ENCODE measurements around the gene SLC22A23.

Gene SLC22A23

GRCh38 chr6:3471711-3472110, 14.9 kb upstream of the SLC22A23 start:
- no peak for DNase-seq

DNA sequence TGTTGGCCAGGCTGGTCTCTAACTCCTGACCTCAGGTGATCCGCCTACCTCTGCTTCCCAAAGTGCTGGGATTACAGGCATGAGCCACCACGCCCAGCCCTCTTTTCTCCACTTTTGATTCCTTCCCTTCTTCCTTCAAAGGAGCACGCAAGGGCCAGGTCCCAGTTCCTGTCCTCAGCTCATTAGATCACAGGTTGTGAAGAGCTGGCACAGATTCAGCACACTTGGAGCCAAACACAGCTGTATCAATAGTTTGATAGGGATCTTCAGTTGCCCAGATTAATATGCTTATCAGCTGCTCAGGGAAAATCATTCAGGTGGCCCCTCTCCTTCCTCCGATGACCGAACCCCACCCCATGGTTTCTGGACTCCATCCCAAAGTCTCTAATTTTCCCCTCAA, 14.4 kb upstream of the SLC22A23 start:
- no peak for DNase-seq

DNA sequence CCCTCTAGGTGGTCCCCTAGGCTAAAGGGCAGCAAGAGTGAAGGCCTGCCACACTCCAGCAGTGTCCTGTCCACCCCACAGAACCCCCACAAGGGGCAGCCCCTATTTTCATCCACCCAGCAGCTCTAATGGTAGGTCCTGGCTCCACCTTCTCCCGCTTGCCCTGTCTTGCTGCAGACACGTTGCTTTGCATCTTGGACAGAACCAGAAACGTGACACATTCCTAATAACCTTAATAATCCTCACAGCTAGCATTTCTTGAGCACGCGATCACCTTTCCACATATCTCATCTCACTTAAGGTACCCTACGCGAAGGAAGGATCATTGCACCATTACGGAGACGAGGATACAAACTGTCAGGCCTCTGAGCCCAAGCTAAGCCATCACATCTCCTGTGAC, 11.7 kb upstream of the SLC22A23 start:
- no peak for DNase-seq

DNA sequence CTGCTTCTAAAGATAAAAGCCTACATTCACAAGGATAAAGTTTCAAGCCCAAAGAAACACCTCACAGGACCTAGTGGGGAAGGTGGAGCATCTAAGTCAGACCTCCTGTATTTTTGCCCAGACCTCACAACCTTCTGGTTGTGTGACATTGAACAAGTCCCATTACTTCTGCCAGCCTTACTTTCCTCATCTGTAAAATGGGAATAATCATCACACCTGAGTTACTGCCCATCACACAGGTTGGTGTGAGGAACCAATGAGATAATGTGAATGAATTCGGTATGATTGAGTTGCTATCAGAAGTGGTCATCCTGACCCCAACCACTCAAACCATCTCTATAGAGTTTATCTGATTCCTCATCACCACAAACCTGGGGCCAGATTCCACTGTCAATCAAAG, 11.1 kb upstream of the SLC22A23 start:
- DNase-seq = no peak

- no peak for DNase-seq
Observed at GRCh38 chr6:3466488-3467219, 9.8 kb upstream of the SLC22A23 start.

DNA sequence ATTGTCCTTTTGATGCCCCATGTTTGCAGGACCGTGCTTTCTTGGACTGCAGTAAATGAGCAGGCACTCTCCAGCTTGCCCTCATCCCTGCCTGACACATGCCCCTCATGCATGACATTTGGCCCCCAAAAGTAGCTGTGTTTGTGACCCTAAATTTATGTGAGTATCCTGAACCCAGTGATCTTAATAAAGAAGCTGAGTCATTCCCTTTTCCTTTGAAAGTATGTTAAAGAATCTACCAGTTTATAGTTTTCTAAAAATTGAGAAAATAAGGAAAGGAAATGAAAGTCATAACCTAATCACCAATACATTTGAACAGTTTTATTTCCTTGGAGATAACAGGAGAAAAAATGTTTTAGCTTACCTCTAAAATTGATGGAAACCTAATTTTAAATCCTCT, 3.4 kb upstream of the SLC22A23 start:
- no peak for DNase-seq

GRCh38 chr6:3458706-3459421, 2.0 kb upstream of the SLC22A23 start:
- no peak for DNase-seq

DNA sequence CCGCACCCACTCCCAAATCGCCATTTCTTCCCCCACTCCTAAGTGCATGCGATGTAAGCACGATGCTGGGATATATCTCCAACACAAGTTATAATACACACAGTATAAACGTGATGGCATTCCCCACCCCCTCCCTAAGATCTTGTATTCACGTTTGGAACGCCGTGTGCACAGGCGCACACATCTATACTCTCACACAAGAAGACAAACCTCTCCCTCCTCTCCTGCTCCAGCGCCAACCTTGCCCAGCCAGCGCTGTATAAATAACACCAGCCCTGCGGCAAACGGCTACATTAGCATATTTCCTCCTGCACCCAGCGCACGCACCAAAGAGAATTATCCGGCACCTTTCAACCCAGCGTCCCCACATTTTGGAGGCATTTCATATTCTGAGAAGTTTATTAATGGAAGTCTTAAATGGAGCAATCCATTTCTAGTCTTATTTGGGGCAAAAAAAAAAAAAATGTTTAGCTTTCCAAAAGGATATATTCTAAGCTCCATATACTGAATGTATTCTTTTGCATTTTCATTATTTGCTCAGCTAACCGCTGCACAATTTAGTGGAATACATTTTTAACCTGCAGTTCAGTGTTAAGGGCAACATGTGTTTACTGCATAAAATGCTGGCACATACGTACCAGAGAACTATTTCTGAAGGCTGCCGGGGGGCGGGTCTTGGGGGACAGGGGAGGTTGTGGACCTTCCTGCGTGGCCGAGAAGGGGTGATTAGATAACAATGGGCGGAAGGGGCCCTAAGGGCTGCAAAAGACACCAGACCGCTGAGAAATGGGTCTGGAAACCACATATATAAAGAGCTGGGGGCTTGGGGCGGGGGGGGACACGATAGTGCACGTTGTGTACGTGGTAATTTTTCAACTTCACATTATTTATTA, 1.1 kb upstream of the SLC22A23 start:
- DNase-seq = no peak

DNA sequence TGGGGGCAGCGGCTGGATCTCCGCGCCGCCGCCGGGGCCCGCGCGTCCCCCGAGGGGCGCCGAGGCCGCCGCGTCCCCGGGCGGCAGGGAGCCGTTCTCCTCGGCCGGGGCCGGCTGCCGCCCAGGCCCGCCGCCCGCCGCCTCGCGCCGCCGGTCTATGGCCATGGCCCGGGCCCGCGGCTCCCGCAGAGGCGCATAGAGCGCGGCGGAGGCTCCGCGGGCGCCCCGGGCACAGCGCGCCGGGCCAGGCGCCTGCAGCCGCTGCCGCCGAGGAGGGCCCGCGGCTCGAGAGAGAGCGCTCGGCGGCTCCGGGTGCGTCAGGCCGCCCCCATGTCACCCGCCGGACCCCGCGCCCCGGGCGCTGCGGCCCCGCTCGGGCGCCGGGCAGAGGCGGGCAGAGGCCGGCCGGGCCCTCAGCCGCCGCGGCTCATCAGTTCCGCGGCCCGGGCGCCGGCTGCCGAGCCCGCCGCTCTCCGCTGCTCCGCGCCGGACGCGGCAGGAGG, 404 bp downstream of the SLC22A23 start:
- no peak for DNase-seq

- no peak for DNase-seq
Observed at GRCh38 chr6:3455569-3456394, 1.1 kb downstream of the SLC22A23 start.

- no peak for DNase-seq
Observed at GRCh38 chr6:3455147-3455568, 1.7 kb downstream of the SLC22A23 start.

- DNase-seq = no peak
Observed at GRCh38 chr6:3454273-3455010, 2.4 kb downstream of the SLC22A23 start.

DNA sequence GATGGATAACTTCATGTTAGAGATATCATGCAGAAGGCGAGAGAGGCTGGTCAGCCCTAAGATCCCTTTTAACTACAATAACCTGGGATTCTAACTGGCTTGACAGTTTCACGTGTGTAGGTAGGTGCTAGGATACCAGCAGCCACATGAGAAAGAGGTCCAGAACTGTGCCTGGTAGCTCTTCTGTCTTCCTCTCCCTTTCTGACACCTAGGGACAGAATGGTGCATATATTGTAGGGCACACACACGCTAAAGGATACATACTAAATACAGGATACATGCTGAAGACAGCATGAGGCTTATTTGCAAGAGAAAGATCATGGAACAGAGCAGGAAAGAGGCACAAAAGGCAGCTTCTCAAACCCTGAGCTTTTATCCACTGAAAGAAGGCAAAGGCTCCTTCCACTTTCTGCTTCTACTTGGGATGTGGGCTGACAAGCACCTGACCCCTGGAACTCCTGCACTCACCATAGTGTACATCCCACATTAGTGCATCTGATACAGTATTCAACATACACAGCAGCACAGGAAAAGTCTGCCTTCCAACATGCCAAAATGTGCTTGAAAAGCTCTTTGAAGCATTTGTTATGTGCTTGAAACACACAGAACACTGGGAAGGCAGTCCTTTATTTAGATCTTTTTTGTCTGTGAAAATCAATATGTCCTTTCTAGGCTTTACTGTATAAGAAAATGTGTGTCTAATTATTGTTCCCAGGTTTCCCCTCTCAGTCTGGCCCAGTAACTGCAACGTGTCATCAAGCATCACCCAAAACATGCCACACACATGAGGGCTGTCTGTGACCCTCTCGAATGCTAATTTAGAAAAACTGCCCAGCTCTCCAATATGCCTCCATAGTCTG, 3.2 kb downstream of the SLC22A23 start:
- DNase-seq = no peak

DNA sequence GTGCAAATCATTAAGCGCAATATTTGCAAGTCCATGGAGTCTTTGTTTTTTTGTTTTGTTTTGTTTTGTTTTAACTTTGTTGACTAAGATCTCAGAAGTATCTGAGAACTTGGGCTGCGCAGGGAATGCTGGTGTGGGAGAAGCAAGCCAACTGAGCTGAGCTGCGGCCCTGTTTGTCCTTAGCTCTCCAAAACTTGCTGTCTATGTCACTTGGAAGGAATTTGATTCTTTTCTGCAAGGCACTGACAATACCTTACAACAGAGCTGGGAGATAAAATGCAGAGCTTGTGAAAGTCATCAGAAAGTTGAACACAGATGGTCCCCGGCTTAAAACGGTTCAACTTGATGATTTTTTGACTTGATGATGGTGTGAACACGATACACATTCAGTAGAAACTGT, 5.4 kb downstream of the SLC22A23 start:
- DNase-seq = no peak

- DNase-seq = no peak
Observed at GRCh38 chr6:3450888-3451287, 6.0 kb downstream of the SLC22A23 start.

GRCh38 chr6:3449750-3450305, 7.0 kb downstream of the SLC22A23 start:
- DNase-seq = no peak

GRCh38 chr6:3449321-3449720, 7.5 kb downstream of the SLC22A23 start:
- no peak for DNase-seq

- DNase-seq = no peak
Observed at GRCh38 chr6:3447005-3447404, 9.8 kb downstream of the SLC22A23 start.

DNA sequence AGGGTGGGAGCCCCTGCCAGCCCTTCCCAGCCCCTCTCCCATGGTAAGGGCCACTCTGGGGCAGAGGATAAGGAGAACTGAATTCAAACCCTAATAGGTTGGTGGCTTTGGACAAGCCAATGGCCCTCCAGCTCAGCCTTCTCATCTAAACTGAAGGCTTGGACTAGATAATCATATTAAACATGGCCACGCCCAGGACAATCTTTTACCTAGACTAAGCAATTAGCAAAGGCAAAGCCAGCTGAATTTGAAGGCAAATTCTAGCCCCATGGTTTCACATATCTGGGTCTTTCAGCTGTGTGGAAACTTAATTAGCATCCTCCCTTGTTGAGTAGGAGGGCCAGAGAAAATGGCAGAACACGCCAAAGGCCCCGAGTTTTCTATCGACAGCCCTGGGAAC, 10.7 kb downstream of the SLC22A23 start:
- DNase-seq = no peak

Measured in activated CD4-positive, alpha-beta T cell treated with anti-CD3 and anti-CD28 coated beads, Interleukin-2, Interleukin-6, amounts not matched to agents 100 ng/mL and 50 ng/mL, durations not matched to agents 16 hours and 8 hours (primary cell).